HTERT RPE-1 (cell line): Measurements from ENCODE around the gene CEP164.

Source experiments
- in situ Hi-C: fragments of 300-500 bp; cut with MboI; formaldehyde crosslinking; loops from 4 replicates; pipeline ENCODE4 v1.14.3; 2020; ENCODE audit warnings: low sequenced_read_pairs

CEP164 gene

DNA sequence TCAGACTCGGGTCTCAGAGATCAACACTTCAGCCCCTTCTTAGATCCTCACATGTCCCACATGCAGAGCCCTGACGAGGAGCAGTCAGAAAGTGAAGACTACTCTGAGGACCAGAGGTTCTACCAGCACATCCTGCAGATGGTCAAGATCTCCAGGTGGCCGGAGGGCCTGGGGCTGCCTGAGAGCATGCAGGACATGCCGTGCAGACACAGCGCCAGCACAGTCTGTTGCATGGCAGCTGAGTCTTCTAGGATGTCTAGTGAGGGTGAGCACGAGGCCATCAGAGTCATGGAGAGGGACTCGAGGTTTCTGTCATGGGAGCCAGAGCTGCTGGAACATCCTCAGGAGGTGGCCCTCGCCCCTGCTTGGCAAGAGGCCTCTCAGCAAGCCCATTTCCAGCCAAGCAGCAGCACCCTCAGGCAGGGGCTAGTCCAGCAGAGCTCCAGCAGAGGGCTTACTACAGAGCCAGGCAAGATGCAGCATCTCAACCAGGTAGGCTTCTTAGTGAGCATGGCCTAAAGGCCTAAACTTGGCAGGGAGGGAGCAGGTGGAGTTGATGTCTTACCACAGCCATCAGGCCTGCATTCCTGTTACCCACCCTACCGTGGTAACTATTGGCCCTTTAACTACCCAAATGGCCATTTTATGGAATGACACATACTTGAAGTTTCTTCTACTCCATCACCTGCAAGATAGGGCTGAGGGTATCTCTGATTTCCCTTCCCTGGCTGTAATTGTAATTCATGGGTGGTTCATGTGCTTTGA lies 28.7 kb downstream of the CEP164 start:
- in situ Hi-C loops, result no loop called here

DNA sequence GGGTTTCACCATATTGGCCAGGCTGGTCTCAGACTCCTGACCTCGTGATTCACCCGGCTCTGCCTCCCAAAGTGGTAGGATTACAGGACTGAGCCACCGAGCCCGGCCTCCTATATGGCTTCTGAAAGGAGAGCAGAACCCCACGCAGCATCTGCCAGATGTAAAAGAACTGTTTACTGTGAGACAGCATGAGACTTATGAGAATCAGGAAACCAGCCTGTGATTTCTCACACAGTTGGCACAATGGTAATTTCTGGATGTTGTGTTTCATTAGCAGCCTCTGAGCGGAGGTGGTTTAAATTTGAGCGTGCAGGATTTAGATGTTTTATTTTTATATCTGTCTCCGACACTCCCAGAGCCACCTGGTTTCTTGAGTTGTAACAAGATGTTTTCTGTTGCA lies 33.8 kb downstream of the CEP164 start:
- in situ Hi-C loops, result no loop called here

DNA sequence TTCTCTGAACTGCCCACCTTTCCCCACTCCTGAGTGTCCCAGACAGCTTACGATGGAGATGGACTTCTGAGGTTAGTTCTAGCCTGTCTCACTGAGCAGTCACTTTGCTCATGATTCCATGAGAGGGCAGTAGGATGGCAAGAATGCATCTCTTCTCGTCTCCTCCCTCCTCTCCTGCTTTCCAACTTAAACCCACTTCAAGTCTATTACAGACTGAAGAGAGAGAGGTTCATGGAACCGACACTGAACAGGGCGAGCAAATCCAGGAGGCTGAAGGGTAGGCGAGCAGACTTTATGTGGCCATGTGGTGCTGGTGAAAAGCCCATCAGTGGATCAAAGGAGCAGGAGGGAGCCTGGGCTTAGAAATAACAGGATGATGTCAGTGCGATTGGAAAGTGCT lies 38.6 kb downstream of the CEP164 start:
- in situ Hi-C loops, result no loop called here

DNA sequence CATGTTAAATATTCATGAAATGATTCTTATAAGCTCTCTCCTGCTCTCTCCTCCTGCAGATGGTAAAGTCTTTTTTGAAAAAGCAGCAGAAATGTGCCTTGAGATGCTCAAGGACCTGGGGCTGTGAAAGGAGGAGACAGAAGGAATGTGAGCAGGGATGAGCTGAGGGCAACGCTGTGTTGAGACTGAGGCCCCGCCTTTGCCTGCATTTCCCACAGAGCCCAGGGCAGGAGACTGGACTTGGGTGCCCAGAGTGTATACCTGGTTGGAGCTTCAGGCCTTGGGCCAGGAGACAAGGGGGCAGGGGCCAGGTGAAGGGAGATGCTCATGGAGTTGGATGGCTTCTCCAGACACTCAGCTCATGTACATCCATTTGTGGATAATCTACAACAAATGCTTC lies 39.2 kb downstream of the CEP164 start:
- in situ Hi-C loops, result no loop called here

DNA sequence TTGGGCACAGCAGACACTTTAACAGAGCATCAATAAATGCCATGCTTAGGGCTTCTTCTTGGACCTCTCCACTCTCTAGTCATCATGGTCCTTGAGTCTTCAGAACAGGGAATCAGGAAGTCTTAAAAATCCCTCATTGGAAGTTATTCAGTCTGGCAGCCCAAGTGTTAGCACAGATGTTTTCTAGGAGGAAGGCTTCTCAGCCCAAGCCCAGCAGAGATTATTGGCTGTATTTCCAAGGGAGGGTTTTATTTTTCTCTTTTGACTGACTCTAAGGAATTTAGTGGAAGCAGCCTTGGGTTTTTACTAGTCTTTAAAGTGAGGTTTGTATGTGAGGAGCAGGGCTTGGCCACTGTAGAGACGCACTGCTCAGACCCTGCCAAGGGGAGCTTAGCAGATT lies 41.9 kb downstream of the CEP164 start:
- in situ Hi-C loops, result no loop called here

DNA sequence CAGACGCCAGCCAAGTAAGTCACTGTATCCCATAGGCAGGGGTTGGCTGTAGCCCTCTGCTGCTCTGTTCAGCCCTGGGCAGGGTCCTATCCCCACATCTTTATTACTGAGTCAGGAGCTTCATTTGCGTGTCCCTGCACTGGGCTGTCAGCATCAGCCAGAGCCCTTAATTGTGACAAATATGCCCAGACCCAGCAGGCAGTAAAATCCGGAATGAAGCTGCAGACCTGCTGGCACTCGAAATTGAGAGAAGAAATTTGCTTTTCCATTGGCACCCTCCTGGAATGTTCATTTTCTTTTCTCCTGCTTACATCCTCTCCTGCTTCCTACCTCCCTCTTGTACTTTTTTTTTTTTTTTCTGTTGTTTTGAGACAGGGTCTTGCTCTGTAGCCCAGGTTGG lies 43.8 kb downstream of the CEP164 start:
- in situ Hi-C loops, result no loop called here

DNA sequence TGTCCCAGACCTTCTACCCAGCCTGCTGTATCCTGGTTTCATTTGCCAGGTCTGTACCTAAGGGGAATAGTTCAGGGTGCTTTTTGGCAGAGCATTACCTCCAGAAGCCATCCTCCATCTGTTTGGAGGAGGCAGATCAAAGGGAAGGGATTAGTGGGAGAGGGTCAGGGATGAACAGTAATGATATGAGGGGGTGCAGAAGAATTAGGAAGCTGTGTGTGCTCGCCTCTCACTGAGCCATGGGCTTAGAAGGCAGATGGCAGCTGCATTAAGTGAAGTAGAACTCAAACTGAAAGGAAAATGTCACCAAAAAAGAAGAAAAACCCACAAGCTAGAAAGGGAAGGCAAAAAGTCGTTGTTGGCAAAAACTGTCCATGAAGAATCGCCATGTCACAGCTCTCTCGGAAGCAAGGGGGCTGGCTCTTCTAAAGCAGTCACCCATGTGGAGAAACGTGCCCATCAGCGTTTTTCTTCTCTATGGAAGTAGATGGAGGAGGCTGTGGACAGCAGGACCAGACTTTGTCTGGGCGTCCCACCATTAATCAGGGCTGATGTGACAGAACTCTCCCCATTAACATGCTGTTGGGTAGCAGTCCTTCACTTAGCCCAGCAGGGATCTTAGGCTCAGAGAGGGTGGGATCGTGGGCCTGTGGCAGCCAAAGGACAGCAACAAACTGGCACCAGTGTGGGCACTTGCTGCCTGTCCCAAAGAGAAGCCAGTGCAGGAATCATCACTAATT lies 46.8 kb downstream of the CEP164 start:
- in situ Hi-C loops, result no loop called here

DNA sequence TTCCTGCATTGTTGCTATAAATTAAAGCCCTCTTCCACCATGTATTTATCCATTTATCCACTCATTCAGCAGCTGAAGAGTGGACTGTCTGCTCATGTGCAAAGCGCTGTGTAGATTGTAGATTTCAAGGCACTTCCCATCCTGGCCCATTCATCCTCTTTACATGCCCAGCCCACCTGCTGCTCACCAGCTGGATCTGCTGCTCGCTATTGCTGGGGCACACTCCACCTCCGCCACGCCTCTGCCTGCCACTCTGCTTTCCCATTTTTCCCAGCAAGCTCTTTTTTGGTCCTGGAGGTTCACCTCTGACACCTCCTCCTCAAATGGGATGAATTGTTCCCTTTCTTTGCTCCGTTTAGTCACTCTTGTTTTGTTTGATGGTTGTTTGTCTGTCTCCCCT lies 48.3 kb downstream of the CEP164 start:
- in situ Hi-C loops, result no loop called here

DNA sequence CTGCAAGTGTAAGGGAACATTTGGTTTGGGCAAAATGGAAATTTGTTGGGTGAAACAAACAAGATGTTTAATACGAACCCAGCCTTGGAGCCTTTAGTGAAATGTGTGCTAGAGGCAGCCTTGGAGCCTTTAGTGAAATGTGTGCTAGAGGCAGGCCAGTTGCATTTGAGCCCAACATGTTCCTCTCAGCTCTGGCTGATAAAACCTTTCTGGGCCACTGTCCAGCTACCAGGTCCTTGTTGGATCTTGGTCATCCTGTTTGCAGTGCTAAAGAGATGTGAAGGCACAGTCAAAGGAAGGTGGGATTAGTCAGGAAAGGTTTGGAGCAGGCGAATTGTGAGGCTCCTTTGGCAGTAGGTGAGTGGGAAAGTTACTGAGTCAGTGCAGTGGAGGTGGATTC lies 48.9 kb downstream of the CEP164 start:
- in situ Hi-C loops, result no loop called here

DNA sequence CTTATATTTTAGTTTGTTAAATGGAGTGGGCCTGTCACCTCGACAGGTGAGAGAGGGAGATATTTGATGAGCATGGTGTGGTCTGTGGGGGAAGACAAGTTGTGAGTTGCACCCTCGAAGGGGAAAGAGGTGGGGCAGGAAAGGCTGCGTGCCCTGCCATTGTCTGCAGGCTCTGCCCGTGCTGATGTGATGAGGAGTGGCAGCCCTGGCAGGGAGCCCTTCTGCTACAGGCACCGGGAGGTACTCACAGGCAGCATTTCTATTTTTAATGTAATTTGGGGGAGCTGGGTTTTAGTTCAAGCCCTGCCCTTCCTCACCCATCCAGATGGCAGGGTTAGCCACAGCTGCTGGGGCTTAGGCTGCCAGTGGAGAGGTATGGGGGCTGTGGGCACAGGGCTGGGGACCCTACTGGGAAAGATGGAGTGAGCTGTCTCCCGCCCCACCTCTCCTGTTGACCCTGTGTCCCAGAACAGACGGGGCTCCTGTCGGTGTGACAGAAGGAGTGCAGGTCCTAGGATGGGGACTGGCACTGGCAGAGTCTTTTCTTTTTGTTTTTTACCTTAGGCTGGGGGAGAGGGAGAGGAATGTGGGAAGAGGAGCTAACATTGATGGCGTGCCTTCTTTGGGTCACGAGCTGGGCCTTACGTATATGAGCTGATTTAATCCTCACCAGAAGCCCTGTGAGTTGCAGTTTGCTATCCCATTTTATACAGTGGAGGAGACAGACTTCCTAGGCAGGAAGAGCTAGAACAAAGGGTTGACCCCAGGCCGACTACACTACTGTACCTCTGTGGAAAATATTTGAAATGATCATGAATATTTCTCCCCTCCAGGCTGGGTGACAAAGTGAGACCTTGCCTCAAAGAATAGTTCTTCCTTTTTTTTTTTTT lies 51.6 kb downstream of the CEP164 start:
- in situ Hi-C loops, result no loop called here

DNA sequence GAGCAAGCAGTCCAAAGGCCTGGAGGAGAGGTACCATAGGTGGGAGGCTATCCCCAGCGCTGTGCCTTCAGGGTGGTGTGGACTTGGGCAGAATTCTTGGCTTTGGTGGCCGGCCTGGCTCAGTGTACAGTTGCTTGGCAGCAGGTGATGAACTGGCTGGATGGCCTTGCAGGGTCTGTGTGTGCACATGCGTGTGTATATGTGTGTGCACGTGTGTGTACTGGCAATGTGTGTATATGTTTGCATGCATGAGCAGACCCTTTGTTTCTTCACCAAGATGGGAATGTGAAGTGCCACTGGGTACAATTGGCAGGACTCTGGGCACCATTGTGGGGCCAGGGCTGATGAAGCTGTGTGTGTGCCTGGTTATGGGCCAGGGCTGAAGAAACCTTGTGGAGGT lies 53.0 kb downstream of the CEP164 start:
- in situ Hi-C loops, result no loop called here

DNA sequence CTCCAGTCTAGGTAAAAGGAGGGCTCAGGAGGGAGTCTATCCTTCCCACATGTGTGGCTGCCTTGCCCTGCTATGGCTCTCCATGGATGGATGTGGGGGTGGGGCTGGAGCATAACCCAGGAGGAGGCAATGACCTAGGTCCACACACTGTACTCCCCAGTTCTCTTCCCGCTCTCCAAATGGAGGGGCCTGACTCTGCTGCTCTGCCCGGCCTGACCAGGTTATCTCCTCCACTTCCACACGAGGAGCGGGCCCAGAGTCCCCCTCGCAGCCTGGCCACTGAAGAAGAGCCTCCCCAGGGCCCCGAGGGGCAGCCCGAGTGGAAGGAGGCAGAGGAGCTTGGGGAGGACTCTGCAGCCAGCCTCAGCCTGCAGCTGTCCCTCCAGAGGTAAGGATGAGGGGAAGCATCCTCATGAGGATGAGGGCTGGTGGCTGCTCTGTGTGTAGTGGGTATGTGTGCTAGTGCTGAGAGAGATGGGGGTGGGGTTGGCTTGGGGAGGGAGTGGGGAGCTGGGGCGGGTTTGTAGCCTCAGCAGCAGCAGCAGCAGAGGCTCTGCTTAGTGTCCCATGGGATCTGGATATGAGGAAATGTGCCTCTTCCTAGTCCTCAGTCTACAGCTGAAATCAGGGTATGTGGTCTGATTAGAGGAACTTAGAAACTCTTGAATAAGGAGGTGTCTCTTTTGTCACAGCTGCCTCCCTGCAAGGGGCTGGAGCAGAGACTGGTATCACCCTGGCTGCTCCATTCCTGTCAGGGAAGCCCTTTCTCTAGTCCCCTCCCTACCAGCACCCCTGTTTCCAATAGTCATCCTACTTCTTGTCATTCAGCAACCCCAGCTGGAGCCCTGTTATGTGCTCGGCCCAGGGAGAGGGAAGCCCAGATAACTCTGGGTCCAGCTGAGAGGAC lies 54.1 kb downstream of the CEP164 start:
- in situ Hi-C loops, result no loop called here

DNA sequence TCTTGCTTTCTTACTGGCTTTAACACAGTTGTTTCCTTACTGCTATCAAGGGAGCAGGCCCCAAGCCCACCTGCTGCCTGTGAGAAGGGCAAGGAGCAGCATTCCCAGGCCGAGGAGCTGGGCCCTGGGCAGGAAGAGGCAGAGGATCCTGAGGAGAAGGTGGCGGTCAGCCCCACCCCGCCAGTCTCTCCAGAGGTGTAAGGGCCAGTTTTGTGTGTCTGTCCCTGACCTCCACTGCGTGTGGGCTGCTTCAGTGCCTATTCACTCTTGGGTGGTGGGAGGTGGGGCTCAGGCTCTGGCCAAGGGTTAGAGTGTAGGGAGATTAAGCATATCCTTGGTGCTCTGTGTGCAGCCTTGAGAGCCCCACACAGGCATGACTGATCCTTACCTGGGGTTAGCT lies 55.1 kb downstream of the CEP164 start:
- in situ Hi-C loops, result no loop called here

DNA sequence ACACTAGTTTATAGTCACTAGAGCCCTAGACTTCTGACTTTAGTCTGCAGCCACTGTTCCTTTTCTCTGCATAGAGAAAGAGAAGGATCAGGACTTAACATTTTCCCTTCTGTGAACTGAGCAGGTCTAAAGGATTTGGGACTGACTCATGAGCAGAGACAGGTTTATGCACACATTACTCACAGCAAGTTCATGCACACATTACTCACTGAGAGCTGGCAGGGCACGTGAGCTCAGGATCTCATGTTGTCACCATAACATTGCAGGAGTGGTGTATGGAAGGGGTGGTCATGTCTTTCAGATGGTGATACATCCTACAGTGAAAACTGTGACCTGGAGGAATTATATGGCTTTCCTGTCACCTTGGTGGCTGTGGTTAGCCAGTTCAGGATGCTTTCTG lies 56.4 kb downstream of the CEP164 start:
- in situ Hi-C loops, result no loop called here

DNA sequence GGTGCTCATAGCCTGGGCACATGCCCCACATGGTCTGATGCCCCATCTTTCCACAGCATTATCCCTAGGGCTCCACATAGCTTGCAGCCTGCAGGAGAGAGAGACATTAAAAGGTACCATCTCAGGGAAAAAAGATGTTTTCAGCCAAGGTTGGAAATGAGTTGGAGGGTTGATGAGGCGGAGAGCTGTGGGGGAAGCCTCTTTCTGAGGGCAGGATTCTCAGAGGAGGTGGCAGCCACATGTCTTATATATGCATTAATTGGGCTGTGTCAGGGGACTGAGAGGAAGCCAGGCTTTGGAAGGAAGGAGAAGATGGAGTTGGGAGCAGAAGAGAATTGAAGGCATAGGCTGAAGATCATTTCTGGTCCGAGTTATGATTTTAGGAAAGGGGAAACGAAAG lies 57.8 kb downstream of the CEP164 start:
- in situ Hi-C loops, result no loop called here

DNA sequence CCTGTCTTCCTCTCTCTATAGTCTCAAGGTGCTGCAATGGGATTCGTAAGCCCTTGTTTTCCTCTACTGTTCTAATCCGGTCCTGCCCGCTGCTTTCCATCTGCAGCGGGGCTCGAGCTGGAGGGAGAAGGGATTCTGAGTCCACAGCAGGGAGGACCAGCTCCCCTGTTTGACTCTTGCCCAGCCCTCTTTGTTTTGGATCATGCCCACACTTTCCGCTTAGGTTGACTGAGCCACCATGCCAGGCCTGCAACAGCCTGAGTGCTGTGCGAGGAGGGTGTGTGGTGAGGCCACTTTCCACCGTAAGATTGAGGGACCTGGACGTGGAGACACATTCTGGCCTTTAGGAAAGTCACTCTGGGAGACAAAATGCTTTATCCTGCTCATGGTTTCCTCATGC lies 58.3 kb downstream of the CEP164 start:
- in situ Hi-C loops, result no loop called here

DNA sequence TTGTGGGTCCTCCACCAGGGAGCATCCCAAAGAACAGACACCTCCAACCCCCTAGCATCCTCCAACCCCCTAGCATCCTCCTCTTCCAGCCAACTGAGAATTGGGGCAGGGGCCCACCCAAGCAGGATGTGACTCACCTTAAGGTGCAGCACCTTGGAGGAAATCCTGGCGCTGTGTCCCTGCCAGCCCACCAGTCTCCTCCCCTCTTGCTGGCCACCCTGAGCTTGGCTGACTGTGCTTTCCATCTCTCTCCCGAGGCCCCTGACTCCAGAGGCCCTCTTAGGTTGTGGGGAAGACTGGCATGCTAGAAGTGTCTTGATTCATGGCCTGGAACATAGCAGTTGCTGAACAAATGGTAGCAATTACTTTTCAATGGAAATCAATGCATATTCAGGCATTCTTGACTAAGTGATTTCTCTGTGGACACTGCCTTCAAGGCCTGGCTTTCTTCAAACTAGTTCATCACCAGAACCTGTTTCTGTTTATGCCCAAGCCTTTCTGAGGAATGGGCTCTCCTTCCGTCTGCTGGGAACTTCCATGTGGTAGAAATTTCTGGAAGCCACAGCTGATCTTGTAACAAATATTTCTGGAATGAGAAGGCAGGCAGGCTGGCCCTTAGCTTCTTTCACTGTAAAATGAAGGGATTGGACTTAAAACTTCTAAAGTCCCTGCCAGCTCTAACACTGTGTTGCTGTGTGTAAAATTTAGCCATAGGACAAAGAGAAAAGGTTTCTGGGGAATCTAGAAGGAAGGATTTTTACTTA lies 60.5 kb downstream of the CEP164 start:
- in situ Hi-C loops, result no loop called here

DNA sequence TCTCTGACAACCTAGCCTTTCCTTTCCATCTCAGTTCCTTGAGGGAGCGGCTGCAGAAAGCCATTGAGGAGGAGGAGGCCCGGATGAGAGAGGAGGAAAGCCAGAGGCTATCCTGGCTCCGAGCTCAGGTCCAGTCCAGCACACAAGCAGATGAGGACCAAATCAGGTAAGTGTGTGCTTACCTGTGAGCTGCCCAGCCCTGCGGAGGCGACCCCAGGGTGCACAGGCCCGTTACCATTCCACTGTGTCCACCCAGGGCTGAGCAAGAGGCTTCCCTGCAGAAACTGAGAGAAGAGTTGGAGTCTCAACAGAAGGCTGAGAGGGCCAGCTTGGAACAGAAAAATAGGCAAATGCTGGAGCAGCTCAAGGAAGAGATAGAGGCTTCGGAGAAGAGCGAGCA lies 63.1 kb downstream of the CEP164 start:
- in situ Hi-C loops, result no loop called here

DNA sequence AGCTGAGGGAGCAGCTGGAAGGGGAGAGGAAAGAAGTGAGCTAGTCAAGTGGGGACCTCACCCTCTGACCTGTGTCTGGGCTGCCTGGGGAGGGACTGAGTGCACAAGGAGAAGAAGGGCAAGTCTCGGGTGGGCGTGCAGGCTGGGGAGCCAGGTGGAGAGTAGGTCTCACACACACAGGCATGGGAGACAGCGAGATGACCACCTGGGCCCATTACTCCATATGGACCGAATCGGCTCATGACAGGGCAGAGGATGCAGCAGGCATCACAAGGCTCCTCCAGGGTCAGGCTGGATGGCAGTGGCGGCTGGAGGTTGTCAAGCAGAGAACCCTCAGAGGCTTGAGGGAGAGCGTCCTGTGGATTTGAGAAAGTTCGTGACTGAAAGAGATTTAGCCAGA lies 63.5 kb downstream of the CEP164 start:
- in situ Hi-C loops, result no loop called here
